ENCODE results near the gene CD83. TPM values are rescaled to one million over a fixed set of nuclear protein-coding genes. Genes with fewer than 3 reads are reported as not detected.

CD83 gene
- total and polyA plus RNA-seq, 9 of the 15 experiments (the other 6 are each of a cell fraction or from before 2014, with no cell fraction given): 2.5 to 4.1 (median 3.4) TPM

DNA sequence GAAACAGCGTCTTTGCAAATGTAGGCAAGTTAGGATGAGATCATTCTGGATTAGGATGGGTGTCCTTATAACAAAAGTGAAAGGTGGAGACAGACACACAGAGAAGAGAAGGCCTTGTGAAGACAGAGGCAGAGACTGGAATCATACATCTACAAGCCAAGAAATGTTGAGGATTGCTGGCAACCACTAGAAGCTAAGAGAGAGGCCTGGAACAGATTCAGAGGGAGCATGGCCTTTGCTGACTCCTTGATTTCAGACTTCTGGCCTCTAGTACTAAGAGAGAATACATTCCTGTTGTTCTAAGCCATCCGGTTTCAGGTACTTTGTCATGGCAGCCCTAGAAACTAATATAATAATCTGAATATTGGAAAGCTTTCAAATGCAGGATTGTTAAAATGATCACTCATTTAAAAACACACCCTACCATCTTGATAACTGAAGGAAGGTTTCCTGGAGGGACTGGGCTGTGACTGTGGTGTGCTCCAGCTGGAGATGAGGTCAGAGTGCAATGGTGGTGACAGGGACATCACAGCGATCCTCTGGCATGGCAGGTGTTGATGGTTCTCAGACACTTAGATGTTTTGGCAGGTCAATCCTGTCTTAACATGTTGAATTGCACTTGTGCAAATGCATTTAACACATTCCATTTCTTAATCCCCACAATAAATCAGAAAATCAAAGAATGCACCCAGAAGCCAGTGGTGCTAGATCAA, 25.1 kb downstream of the CD83 start (continued):
- TF ChIP-seq, protein P1, sequence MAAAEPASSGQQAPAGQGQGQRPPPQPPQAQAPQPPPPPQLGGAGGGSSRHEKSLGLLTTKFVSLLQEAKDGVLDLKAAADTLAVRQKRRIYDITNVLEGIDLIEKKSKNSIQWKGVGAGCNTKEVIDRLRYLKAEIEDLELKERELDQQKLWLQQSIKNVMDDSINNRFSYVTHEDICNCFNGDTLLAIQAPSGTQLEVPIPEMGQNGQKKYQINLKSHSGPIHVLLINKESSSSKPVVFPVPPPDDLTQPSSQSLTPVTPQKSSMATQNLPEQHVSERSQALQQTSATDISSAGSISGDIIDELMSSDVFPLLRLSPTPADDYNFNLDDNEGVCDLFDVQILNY (CRISPR knock-in tag; IDR thresholded peaks at IDR 0.05): no peak
- no peak for TF ChIP-seq SP2 (IDR thresholded peaks at IDR 0.05; ENCODE audit: extremely low read depth, low read depth, low read length, poor library complexity, severe bottlenecking)
- no peak for TF ChIP-seq ZNF444 (CRISPR knock-in tag; IDR thresholded peaks at IDR 0.05)
- no peak for TF ChIP-seq ZNF445 (CRISPR knock-in tag; IDR thresholded peaks at IDR 0.05; ENCODE audit: low read depth)
- no peak for TF ChIP-seq ZNF436 (CRISPR knock-in tag; IDR thresholded peaks at IDR 0.05)
- no peak for TF ChIP-seq CEBPG (CRISPR knock-in tag; IDR thresholded peaks at IDR 0.05)
- TF ChIP-seq CEBPG (tag; conservative IDR thresholded peaks at IDR 0.05 in 1 of 2, IDR thresholded peaks at IDR 0.05 in 1 of 2): no peak
- TF ChIP-seq SUPT5H (IDR thresholded peaks at IDR 0.05): no peak
- no peak for TF ChIP-seq JUND (IDR thresholded peaks at IDR 0.05; ENCODE audit: borderline replicate concordance, low read depth, low read length)
- peak; percentile 21; the same call in 1 of the 3 replicates for TF ChIP-seq JUND (tag; IDR thresholded peaks at IDR 0.05; ENCODE audit: borderline replicate concordance, low read depth, low read length)
- 0 out of 2 replicates have a peak, but pooled peaks have one; percentile 33 for TF ChIP-seq NR2C1 (IDR thresholded peaks at IDR 0.05)
- TF ChIP-seq NR2C1 (tag; IDR thresholded peaks at IDR 0.05): peak; percentile 48; the same call in 1 of the 2 replicates
- TF ChIP-seq NR2C2 (CRISPR knock-in tag; IDR thresholded peaks at IDR 0.05): no peak
- peak; percentile 35; the same call in 1 of the 2 replicates for TF ChIP-seq NR2C2 (tag; IDR thresholded peaks at IDR 0.05)
- no peak for TF ChIP-seq ZNF253 (CRISPR knock-in tag; conservative IDR thresholded peaks at IDR 0.05)
- no peak for TF ChIP-seq SIN3A (IDR thresholded peaks at IDR 0.05; ENCODE audit: borderline replicate concordance in 2 of 2, control insufficient read depth in 1 of 2, low read depth in 2 of 2, low read length in 2 of 2)
- no peak for TF ChIP-seq ZNF347 (CRISPR knock-in tag; IDR thresholded peaks at IDR 0.05; ENCODE audit: low read depth)
- TF ChIP-seq ZNF197 (CRISPR knock-in tag; IDR thresholded peaks at IDR 0.05; ENCODE audit: low read depth): no peak
- TF ChIP-seq MIER1 (IDR thresholded peaks at IDR 0.05; ENCODE audit: low read depth): no peak

Measured in K562 (cell line).